SKM-1 treated with dmso at 0.1 percent for 144 hours (cell line): ENCODE data around the gene COA1.
"Not testable (repeated sequence)": the region's sequence is repeated elsewhere in the genome, so short reads cannot be mapped to it uniquely, and the experiment has no call there.

Source experiments
- DNase-seq: peaks from one replicate; lab custom pipeline; 2025; ENCODE audit not compliant: unreplicated experiment; lab: John Stamatoyannopoulos, UW

The COA1 gene

GRCh38 chr7:43729924-43730248 is 563 bp upstream of the COA1 start:
- no peak for DNase-seq

GRCh38 chr7:43727494-43727893 is 1.8 kb downstream of the COA1 start:
- no peak for DNase-seq

- DNase-seq, result no peak
Observed at GRCh38 chr7:43727003-43727402, 2.3 kb downstream of the COA1 start.

- DNase-seq, result no peak
Observed at GRCh38 chr7:43726466-43726865, 2.9 kb downstream of the COA1 start.

- DNase-seq, result no peak
Observed at GRCh38 chr7:43725251-43725650, 4.1 kb downstream of the COA1 start.

GRCh38 chr7:43723007-43723341 is 6.3 kb downstream of the COA1 start:
- no peak for DNase-seq

GRCh38 chr7:43721193-43721806 is 8.0 kb downstream of the COA1 start:
- peak; percentile 24 for DNase-seq

GRCh38 chr7:43716598-43716997 is 12.7 kb downstream of the COA1 start:
- no peak for DNase-seq

- DNase-seq, result not testable (repeated sequence)
Observed at GRCh38 chr7:43715966-43716365, 13.4 kb downstream of the COA1 start.

GRCh38 chr7:43711503-43711902 is 17.8 kb downstream of the COA1 start:
- DNase-seq, result no peak

GRCh38 chr7:43708055-43708454 is 21.3 kb downstream of the COA1 start:
- DNase-seq, result not testable (repeated sequence)

- no peak for DNase-seq
Observed at GRCh38 chr7:43703573-43703972, 25.8 kb downstream of the COA1 start.

- DNase-seq, result no peak
Observed at GRCh38 chr7:43702974-43703373, 26.3 kb downstream of the COA1 start.

- DNase-seq, result no peak
Observed at GRCh38 chr7:43701929-43702328, 27.4 kb downstream of the COA1 start.

GRCh38 chr7:43701500-43701854 is 27.8 kb downstream of the COA1 start:
- DNase-seq, result no peak

- DNase-seq, result no peak
Observed at GRCh38 chr7:43700646-43701499, 28.4 kb downstream of the COA1 start.

GRCh38 chr7:43700059-43700501 is 29.2 kb downstream of the COA1 start:
- peak; percentile 11 for DNase-seq

GRCh38 chr7:43698460-43699255 is 30.7 kb downstream of the COA1 start:
- DNase-seq, result no peak

- DNase-seq, result no peak
Observed at GRCh38 chr7:43697690-43698089, 31.6 kb downstream of the COA1 start.

- DNase-seq, result no peak
Observed at GRCh38 chr7:43695365-43695764, 34.0 kb downstream of the COA1 start.

GRCh38 chr7:43694399-43694748 is 34.9 kb downstream of the COA1 start:
- DNase-seq, result no peak
